ENCODE measurements around the gene TMEM151B.

The TMEM151B gene

DNA sequence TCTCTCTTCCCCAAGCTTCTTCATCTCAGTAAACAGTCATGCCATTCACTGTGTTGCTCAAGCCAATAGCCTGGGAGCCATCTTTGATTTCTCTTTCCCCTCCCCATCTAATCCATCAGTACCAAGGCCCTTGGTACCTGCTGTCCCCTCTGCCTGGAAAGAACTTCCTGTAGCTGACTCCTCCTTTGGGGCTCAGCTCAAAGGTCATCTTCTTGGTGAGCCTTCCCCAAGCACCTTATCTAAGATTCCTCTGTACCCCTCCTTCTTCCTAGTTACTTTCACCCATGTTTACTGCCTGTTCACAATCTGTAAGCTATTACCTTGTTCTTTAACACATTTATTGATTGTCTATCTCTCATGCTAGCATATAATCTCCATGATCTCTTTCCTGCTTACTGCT is 39.4 kb downstream of the TMEM151B start:
- peaks cover 3 to 7% of the 10 kb centered on the region in 2 experiments for H3K4me1 ChIP-seq (ENCODE audit: control insufficient read depth in 1 of 2, insufficient read depth in 2 of 2, low read length in 2 of 2)
- no peaks in the 10 kb centered on the region for H3K27me3 ChIP-seq (ENCODE audit: insufficient read depth, low read length)
- H3K18ac ChIP-seq (ENCODE audit: low read length), result no peak overlapping the region
- H3K14ac ChIP-seq (ENCODE audit: low read length), result no peak overlapping the region
- peaks cover 5% of the 10 kb centered on the region for H3K79me1 ChIP-seq (ENCODE audit: low read length)
- H3K9ac ChIP-seq (ENCODE audit: low read length), result no peak overlapping the region
- no peak overlapping the region for H3K27ac ChIP-seq (ENCODE audit: low read depth, low read length)
- H3K9me3 ChIP-seq (ENCODE audit: insufficient read depth, low read depth, low read length), result peaks cover 4% of the 10 kb centered on the region
- H4K8ac ChIP-seq (ENCODE audit: low read depth, low read length), result no peak overlapping the region
- H2AK5ac ChIP-seq (ENCODE audit: low read length), result no peak overlapping the region
- H4K12ac ChIP-seq (ENCODE audit: low read depth, low read length), result no peak overlapping the region
- DNase-seq, result no peak
- no peak overlapping the region for H3K4ac ChIP-seq (ENCODE audit: low read depth, low read length)
- H3K79me2 ChIP-seq (ENCODE audit: control insufficient read depth, insufficient read depth, low read length, poor library complexity), result peaks cover 4% of the 10 kb centered on the region
- H3K4me3 ChIP-seq (ENCODE audit: low read depth, low read length), result no peak overlapping the region
- no peak overlapping the region for H3K23ac ChIP-seq (ENCODE audit: low read length)
- H3K36me3 ChIP-seq (ENCODE audit: control insufficient read depth in 1 of 2, insufficient read depth in 2 of 2, low read length in 2 of 2), result peaks cover 57 to 60% of the 10 kb centered on the region in 2 experiments
- no peak overlapping the region for H2AFZ ChIP-seq (ENCODE audit: insufficient read depth, low read length, poor library complexity)
- no peak overlapping the region for H2BK120ac ChIP-seq (ENCODE audit: insufficient read depth, low read length, poor library complexity)
- no peak overlapping the region for H2BK12ac ChIP-seq (ENCODE audit: low read length)
- no peak overlapping the region for H2BK5ac ChIP-seq (ENCODE audit: low read depth, low read length, poor library complexity)
- H4K91ac ChIP-seq (ENCODE audit: low read depth, low read length), result no peak overlapping the region
- H3K4me2 ChIP-seq (ENCODE audit: low read length), result no peak overlapping the region

DNA sequence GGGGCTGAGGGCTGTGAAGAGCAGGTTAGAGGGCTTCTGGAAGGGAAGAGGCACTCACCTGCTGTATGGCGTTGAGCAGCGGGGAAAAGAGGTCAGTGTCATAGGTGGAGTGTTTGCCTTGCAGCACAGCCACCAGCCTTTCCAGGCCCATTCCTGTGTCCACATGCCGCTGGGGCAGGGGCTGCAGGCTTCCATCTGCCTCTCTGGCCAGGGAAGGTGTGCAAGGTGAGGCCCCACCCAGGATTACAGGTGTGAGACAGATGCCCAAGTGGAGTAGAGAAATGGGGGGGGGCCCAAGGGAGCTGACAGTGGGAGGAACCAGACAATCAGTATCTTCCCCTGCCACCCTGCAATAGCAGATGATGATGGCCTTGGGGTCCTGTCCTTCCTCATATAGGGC is 40.0 kb downstream of the TMEM151B start:
- Histone ChIP-seq H3K4ac (ENCODE audit: low read depth, low read length) (no peak overlapping the region), H3K27me3 (ENCODE audit: insufficient read depth, low read length) (no peaks in the 10 kb centered on the region), H2AFZ (ENCODE audit: insufficient read depth, low read length, poor library complexity) (no peak overlapping the region), H2BK120ac (ENCODE audit: insufficient read depth, low read length, poor library complexity) (no peak overlapping the region), H2AK5ac (ENCODE audit: low read length) (no peak overlapping the region), H3K14ac (ENCODE audit: low read length) (no peak overlapping the region), H3K18ac (ENCODE audit: low read length) (no peak overlapping the region), H4K8ac (ENCODE audit: low read depth, low read length) (no peak overlapping the region), H3K79me2 (ENCODE audit: control insufficient read depth, insufficient read depth, low read length, poor library complexity) (peaks cover 4% of the 10 kb centered on the region), H3K9ac (ENCODE audit: low read length) (no peak overlapping the region), H3K4me1 (ENCODE audit: control insufficient read depth in 1 of 2, insufficient read depth in 2 of 2, low read length in 2 of 2) (peaks cover 3 to 7% of the 10 kb centered on the region in 2 experiments), H2BK12ac (ENCODE audit: low read length) (no peak overlapping the region), H3K36me3 (ENCODE audit: control insufficient read depth in 1 of 2, insufficient read depth in 2 of 2, low read length in 2 of 2) (peaks cover 50 to 54% of the 10 kb centered on the region in 2 experiments), H3K4me3 (ENCODE audit: low read depth, low read length) (no peak overlapping the region), H4K12ac (ENCODE audit: low read depth, low read length) (no peak overlapping the region), H3K9me3 (ENCODE audit: insufficient read depth, low read depth, low read length) (peaks cover 4% of the 10 kb centered on the region), H3K27ac (ENCODE audit: low read depth, low read length) (no peak overlapping the region), H2BK5ac (ENCODE audit: low read depth, low read length, poor library complexity) (no peak overlapping the region), H4K91ac (ENCODE audit: low read depth, low read length) (no peak overlapping the region), H3K23ac (ENCODE audit: low read length) (no peak overlapping the region), H3K4me2 (ENCODE audit: low read length) (no peak overlapping the region), H3K79me1 (ENCODE audit: low read length) (peaks cover 5% of the 10 kb centered on the region)
- no CpG with 5 or more reads among the region's 3 CpGs for WGBS (ENCODE audit: extremely low coverage, insufficient coverage, insufficient read length)
- no peak for DNase-seq

DNA sequence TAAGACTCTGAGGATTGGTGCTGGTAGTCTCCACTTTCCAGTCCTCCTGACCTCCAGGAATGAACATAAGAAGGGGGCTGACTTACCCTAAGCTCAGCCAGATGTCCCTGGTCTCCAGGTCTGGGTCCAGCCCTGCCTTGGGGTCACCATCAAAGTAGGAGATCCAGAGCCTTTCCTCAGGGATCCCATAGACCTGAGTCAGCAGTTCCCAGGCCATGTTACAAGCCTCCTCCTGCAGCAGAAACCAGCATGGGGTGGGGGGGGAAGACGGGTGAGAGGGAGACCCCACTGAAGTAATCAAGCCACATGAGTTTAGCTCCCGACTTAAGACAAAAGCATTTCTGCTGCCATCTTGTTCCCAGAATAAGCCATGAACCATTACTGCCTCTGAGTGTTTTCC is 41.1 kb downstream of the TMEM151B start:
- Histone ChIP-seq H2BK12ac (ENCODE audit: low read length) (no peak overlapping the region), H3K27me3 (ENCODE audit: insufficient read depth, low read length) (no peaks in the 10 kb centered on the region)

DNA sequence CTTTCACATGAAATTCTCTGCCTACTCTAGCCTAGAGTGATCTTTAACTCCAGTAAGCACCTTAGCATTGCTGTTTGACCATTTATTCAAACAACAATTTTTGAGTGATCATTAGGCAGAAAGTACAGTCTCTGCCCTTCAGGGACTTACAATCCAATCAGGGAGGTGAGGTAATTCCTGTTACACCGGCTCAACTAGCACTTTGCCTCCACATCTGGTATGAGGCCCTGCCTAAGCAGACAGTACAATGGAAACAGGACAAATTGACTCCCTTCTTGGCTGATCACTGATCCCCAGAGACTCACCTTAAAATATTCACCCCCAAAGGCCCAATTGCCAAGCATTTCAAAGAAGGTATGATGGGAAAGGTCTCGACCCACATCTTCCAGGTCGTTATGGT is 41.5 kb downstream of the TMEM151B start:
- Histone ChIP-seq H3K4me2 (ENCODE audit: low read length) (peak overlapping the region; percentile 27), H2BK12ac (ENCODE audit: low read length) (no peak overlapping the region), H3K14ac (ENCODE audit: low read length) (no peak overlapping the region), H3K27ac (ENCODE audit: low read depth, low read length) (no peak overlapping the region), H3K4me3 (ENCODE audit: low read depth, low read length) (no peak overlapping the region), H2AK5ac (ENCODE audit: low read length) (no peak overlapping the region), H4K12ac (ENCODE audit: low read depth, low read length) (no peak overlapping the region), H3K79me1 (ENCODE audit: low read length) (peaks cover 5% of the 10 kb centered on the region), H3K9ac (ENCODE audit: low read length) (no peak overlapping the region), H3K27me3 (ENCODE audit: insufficient read depth, low read length) (no peaks in the 10 kb centered on the region), H2AFZ (ENCODE audit: insufficient read depth, low read length, poor library complexity) (no peak overlapping the region), H3K4ac (ENCODE audit: low read depth, low read length) (no peak overlapping the region), H4K8ac (ENCODE audit: low read depth, low read length) (no peak overlapping the region), H3K9me3 (ENCODE audit: insufficient read depth, low read depth, low read length) (peaks cover 4% of the 10 kb centered on the region), H3K4me1 (ENCODE audit: control insufficient read depth in 1 of 2, insufficient read depth in 2 of 2, low read length in 2 of 2) (peaks cover 3 to 7% of the 10 kb centered on the region in 2 experiments), H3K79me2 (ENCODE audit: control insufficient read depth, insufficient read depth, low read length, poor library complexity) (peaks cover 4% of the 10 kb centered on the region), H2BK120ac (ENCODE audit: insufficient read depth, low read length, poor library complexity) (no peak overlapping the region), H4K91ac (ENCODE audit: low read depth, low read length) (no peak overlapping the region), H2BK5ac (ENCODE audit: low read depth, low read length, poor library complexity) (no peak overlapping the region), H3K23ac (ENCODE audit: low read length) (no peak overlapping the region), H3K18ac (ENCODE audit: low read length) (no peak overlapping the region), H3K36me3 (ENCODE audit: control insufficient read depth in 1 of 2, insufficient read depth in 2 of 2, low read length in 2 of 2) (peaks cover 35 to 39% of the 10 kb centered on the region in 2 experiments)
- DNase-seq, result peak in 1 of 2 donors; percentile 34
- WGBS (ENCODE audit: extremely low coverage, insufficient coverage, insufficient read length), result no CpG with 5 or more reads among the region's 3 CpGs

More for the DNA sequence above, 41.1 kb downstream of the TMEM151B start:
- H4K8ac ChIP-seq (ENCODE audit: low read depth, low read length), result no peak overlapping the region
- no peak overlapping the region for H3K9ac ChIP-seq (ENCODE audit: low read length)
- no peak overlapping the region for H4K12ac ChIP-seq (ENCODE audit: low read depth, low read length)
- no peak overlapping the region for H2AK5ac ChIP-seq (ENCODE audit: low read length)
- no peak overlapping the region for H3K23ac ChIP-seq (ENCODE audit: low read length)
- no peak overlapping the region for H3K4me2 ChIP-seq (ENCODE audit: low read length)
- no peak for DNase-seq
- H2BK5ac ChIP-seq (ENCODE audit: low read depth, low read length, poor library complexity), result no peak overlapping the region
- H2BK120ac ChIP-seq (ENCODE audit: insufficient read depth, low read length, poor library complexity), result no peak overlapping the region
- H3K36me3 ChIP-seq (ENCODE audit: control insufficient read depth in 1 of 2, insufficient read depth in 2 of 2, low read length in 2 of 2), result peaks cover 40 to 43% of the 10 kb centered on the region in 2 experiments
- no CpG with 5 or more reads among the region's 2 CpGs for WGBS (ENCODE audit: extremely low coverage, insufficient coverage, insufficient read length)
- peaks cover 3 to 7% of the 10 kb centered on the region in 2 experiments for H3K4me1 ChIP-seq (ENCODE audit: control insufficient read depth in 1 of 2, insufficient read depth in 2 of 2, low read length in 2 of 2)
- H3K4ac ChIP-seq (ENCODE audit: low read depth, low read length), result no peak overlapping the region
- peaks cover 4% of the 10 kb centered on the region for H3K9me3 ChIP-seq (ENCODE audit: insufficient read depth, low read depth, low read length)
- no peak overlapping the region for H3K4me3 ChIP-seq (ENCODE audit: low read depth, low read length)
- H3K18ac ChIP-seq (ENCODE audit: low read length), result no peak overlapping the region
- H3K14ac ChIP-seq (ENCODE audit: low read length), result no peak overlapping the region
- no peak overlapping the region for H3K27ac ChIP-seq (ENCODE audit: low read depth, low read length)
- H4K91ac ChIP-seq (ENCODE audit: low read depth, low read length), result no peak overlapping the region
- H3K79me2 ChIP-seq (ENCODE audit: control insufficient read depth, insufficient read depth, low read length, poor library complexity), result peaks cover 4% of the 10 kb centered on the region
- no peak overlapping the region for H2AFZ ChIP-seq (ENCODE audit: insufficient read depth, low read length, poor library complexity)
- peaks cover 5% of the 10 kb centered on the region for H3K79me1 ChIP-seq (ENCODE audit: low read length)

Measured in trophoblast cell (in vitro differentiated cells and primary cell).